A204.1 (cell line): ENCODE data around the gene TRPM1.

Experiments
- FAIRE-seq: peaks from 2 replicates; lab custom pipeline; 2012; peaks lifted over from hg19 to GRCh38; lab: Jason Lieb, UNC

The TRPM1 gene

GRCh38 chr15:31016446-31016915 is 85.0 kb downstream of the TRPM1 start:
- no peak for FAIRE-seq

GRCh38 chr15:31014608-31014925 is 87.0 kb downstream of the TRPM1 start:
- no peak for FAIRE-seq

GRCh38 chr15:31013863-31014607 is 87.5 kb downstream of the TRPM1 start:
- no peak for FAIRE-seq

- FAIRE-seq: no peak
Measured at GRCh38 chr15:31012455-31012854, 89.1 kb downstream of the TRPM1 start.

- no peak for FAIRE-seq
Measured at GRCh38 chr15:31010036-31010435, 91.5 kb downstream of the TRPM1 start.

- FAIRE-seq: no peak
Measured at GRCh38 chr15:31005660-31006059, 95.9 kb downstream of the TRPM1 start.

- no peak for FAIRE-seq
Measured at GRCh38 chr15:31004220-31004733, 97.2 kb downstream of the TRPM1 start.

- no peak for FAIRE-seq
Measured at GRCh38 chr15:31001702-31002101, 99.8 kb downstream of the TRPM1 start.

- FAIRE-seq: no peak
Measured at GRCh38 chr15:30999729-31000128, 101.8 kb downstream of the TRPM1 start.

GRCh38 chr15:30997270-30997669 is 104.3 kb downstream of the TRPM1 start:
- no peak for FAIRE-seq

- FAIRE-seq: no peak
Measured at GRCh38 chr15:30992249-30992864, 109.2 kb downstream of the TRPM1 start.

- no peak for FAIRE-seq
Measured at GRCh38 chr15:30991255-30992235, 110.0 kb downstream of the TRPM1 start, which contains the start of gene MTMR10. Gene MTMR10 (minus strand): TSS chr15:30991628. CDS start chr15:30991506, 122 bp downstream.

GRCh38 chr15:30990446-30991254 is 110.9 kb downstream of the TRPM1 start:
- no peak for FAIRE-seq

GRCh38 chr15:30990036-30990435 is 111.5 kb downstream of the TRPM1 start:
- no peak for FAIRE-seq

- FAIRE-seq: no peak
Measured at GRCh38 chr15:30985081-30985531, 116.4 kb downstream of the TRPM1 start.

- FAIRE-seq: no peak
Measured at GRCh38 chr15:30984542-30984941, 117.0 kb downstream of the TRPM1 start.

- FAIRE-seq: no peak
Measured at GRCh38 chr15:30984118-30984517, 117.4 kb downstream of the TRPM1 start.

- no peak for FAIRE-seq
Measured at GRCh38 chr15:30979457-30979856, 122.1 kb downstream of the TRPM1 start.

GRCh38 chr15:30978328-30978727 is 123.2 kb downstream of the TRPM1 start:
- no peak for FAIRE-seq

GRCh38 chr15:30974112-30974511 is 127.4 kb downstream of the TRPM1 start:
- no peak for FAIRE-seq

- no peak for FAIRE-seq
Measured at GRCh38 chr15:30973379-30973778, 128.1 kb downstream of the TRPM1 start.

GRCh38 chr15:30969724-30970123 is 131.8 kb downstream of the TRPM1 start:
- no peak for FAIRE-seq
